ENCODE measurements around the gene SEMA5A. TPM values are rescaled to one million over a fixed set of nuclear protein-coding genes. Genes with fewer than 3 reads are reported as not detected.

The SEMA5A gene
- total RNA-seq, 1 experiment from 2014 or later = 34.3 TPM

GRCh38 chr5:9551567-9552537, 6.0 kb upstream of the SEMA5A start:
- intact Hi-C loops (cut with micrococcal nuclease; ENCODE audit: unreplicated experiment) = no loop called here
- TF ChIP-seq CTCF (IDR thresholded peaks at IDR 0.05; ENCODE audit: insufficient read depth in 1 of 2, low read depth in 1 of 2, low read length in 1 of 2, severe bottlenecking in 1 of 2, unreplicated experiment in 1 of 2) = no peak
- Histone ChIP-seq H3K27me3 (replicated peaks; ENCODE audit: control insufficient read depth, insufficient read depth, low read length) (no peaks in the 10 kb centered on the region), H3K4me1 (peaks cover 14% of the 10 kb centered on the region), H3K4me3 (ENCODE audit: low read depth, low read length) (no peak overlapping the region), H3K9me3 (no peaks in the 10 kb centered on the region), H3K36me3 (ENCODE audit: control insufficient read depth, insufficient read depth, low read length) (no peaks in the 10 kb centered on the region)
- Mint-ChIP-seq H3K4me3 (ENCODE audit: unreplicated experiment) (no peak overlapping the region), H3K9me3 (ENCODE audit: unreplicated experiment) (peaks cover 12% of the 10 kb centered on the region), H3K36me3 (ENCODE audit: insufficient read depth, unreplicated experiment) (peaks cover 41% of the 10 kb centered on the region), H3K4me1 (ENCODE audit: low read depth, unreplicated experiment) (peaks cover 24% of the 10 kb centered on the region), H3K27me3 (ENCODE audit: insufficient read depth, unreplicated experiment) (no peaks in the 10 kb centered on the region), H3K27ac (ENCODE audit: unreplicated experiment) (no peak overlapping the region)
- CTCF ChIA-PET = no interaction called here
- DNase-seq = no peak
- BruUV-seq (replicated peaks) = no TSS peak
- POLR2A ChIA-PET = no interaction called here

- Mint-ChIP-seq H3K9me3 (ENCODE audit: unreplicated experiment) (no peaks in the 10 kb centered on the region), H3K4me3 (ENCODE audit: unreplicated experiment) (no peak overlapping the region), H3K27me3 (ENCODE audit: insufficient read depth, unreplicated experiment) (no peaks in the 10 kb centered on the region), H3K36me3 (ENCODE audit: insufficient read depth, unreplicated experiment) (peaks cover 40% of the 10 kb centered on the region), H3K27ac (ENCODE audit: unreplicated experiment) (no peak overlapping the region), H3K4me1 (ENCODE audit: low read depth, unreplicated experiment) (peaks cover 14% of the 10 kb centered on the region)
- H3K36me3 ChIP-seq (ENCODE audit: control insufficient read depth, insufficient read depth, low read length) = no peaks in the 10 kb centered on the region
- ChIA-PET POLR2A (no interaction called here), CTCF (no interaction called here)
- no TSS peak for BruUV-seq (replicated peaks)
- no peak for TF ChIP-seq CTCF (IDR thresholded peaks at IDR 0.05; ENCODE audit: insufficient read depth in 1 of 2, low read depth in 1 of 2, low read length in 1 of 2, severe bottlenecking in 1 of 2, unreplicated experiment in 1 of 2)
- H3K4me3 ChIP-seq (ENCODE audit: low read depth, low read length) = no peak overlapping the region
- DNase-seq = no peak
- H3K4me1 ChIP-seq = peaks cover 8% of the 10 kb centered on the region
- no peaks in the 10 kb centered on the region for H3K27me3 ChIP-seq (replicated peaks; ENCODE audit: control insufficient read depth, insufficient read depth, low read length)
- intact Hi-C loops (cut with micrococcal nuclease; ENCODE audit: unreplicated experiment) = loop anchor here (5.0 kb wide), 1 partner anchor 783 kb away; no protein-coding TSS in a partner anchor
- H3K9me3 ChIP-seq = no peaks in the 10 kb centered on the region
Measured at GRCh38 chr5:9549941-9550340, 4.1 kb upstream of the SEMA5A start.

- Histone ChIP-seq H3K27me3 (replicated peaks; ENCODE audit: control insufficient read depth, insufficient read depth, low read length) (no peaks in the 10 kb centered on the region), H3K36me3 (ENCODE audit: control insufficient read depth, insufficient read depth, low read length) (no peaks in the 10 kb centered on the region), H3K4me3 (ENCODE audit: low read depth, low read length) (peak overlapping the region; percentile 94), H3K9me3 (no peaks in the 10 kb centered on the region), H3K4me1 (no peaks in the 10 kb centered on the region)
- ChIA-PET CTCF (interaction anchor here (0.6 kb wide), 2 partner anchors 179 to 353 kb away, joined by 3 read pairs; no protein-coding TSS in a partner anchor), POLR2A (interaction anchor here (1.0 kb wide), 1 partner anchor 10 kb away, joined by 4 read pairs; no protein-coding TSS in a partner anchor)
- Mint-ChIP-seq H3K4me3 (ENCODE audit: unreplicated experiment) (peak overlapping the region; percentile 96), H3K27ac (ENCODE audit: unreplicated experiment) (peak overlapping the region; percentile 88), H3K4me1 (ENCODE audit: low read depth, unreplicated experiment) (peaks cover 6% of the 10 kb centered on the region), H3K9me3 (ENCODE audit: unreplicated experiment) (no peaks in the 10 kb centered on the region), H3K27me3 (ENCODE audit: insufficient read depth, unreplicated experiment) (no peaks in the 10 kb centered on the region), H3K36me3 (ENCODE audit: insufficient read depth, unreplicated experiment) (peaks cover 64% of the 10 kb centered on the region)
- TF ChIP-seq CTCF (IDR thresholded peaks at IDR 0.05; ENCODE audit: insufficient read depth in 1 of 2, low read depth in 1 of 2, low read length in 1 of 2, severe bottlenecking in 1 of 2, unreplicated experiment in 1 of 2) = no peak
- DNase-seq = no peak
- TSS peak; percentile 33 for BruUV-seq (replicated peaks)
- intact Hi-C loops (cut with micrococcal nuclease; ENCODE audit: unreplicated experiment) = loop anchor here (5.0 kb wide), 1 partner anchor 780 kb away; no protein-coding TSS in a partner anchor
Measured at GRCh38 chr5:9547122-9547947, 1.5 kb upstream of the SEMA5A start.
